ENCODE measurements around the gene GATAD2A.

The GATAD2A gene

GRCh38 chr19:19517235-19517619 is 111.8 kb downstream of the GATAD2A start:
- Mint-ChIP-seq H3K4me3 (peak overlapping the region; percentile 87), H3K36me3 (ENCODE audit: low read depth) (peaks cover 17% of the 10 kb centered on the region), H3K27me3 (ENCODE audit: low read depth) (no peaks in the 10 kb centered on the region), H3K27ac (no peak overlapping the region), H3K9me3 (no peaks in the 10 kb centered on the region), H3K4me1 (ENCODE audit: low read depth) (peaks cover 12% of the 10 kb centered on the region)

- Mint-ChIP-seq H3K9me3 (no peaks in the 10 kb centered on the region), H3K27ac (no peak overlapping the region), H3K36me3 (ENCODE audit: low read depth) (peaks cover 16% of the 10 kb centered on the region), H3K4me1 (ENCODE audit: low read depth) (peaks cover 17% of the 10 kb centered on the region), H3K4me3 (no peak overlapping the region), H3K27me3 (ENCODE audit: low read depth) (no peaks in the 10 kb centered on the region)
These were observed 115.5 kb downstream of the GATAD2A start for GRCh38 chr19:19520989-19521388.

GRCh38 chr19:19523177-19523576 is 117.7 kb downstream of the GATAD2A start:
- Mint-ChIP-seq H3K4me3 (no peak overlapping the region), H3K27me3 (ENCODE audit: low read depth) (no peaks in the 10 kb centered on the region), H3K9me3 (no peaks in the 10 kb centered on the region), H3K27ac (no peak overlapping the region), H3K4me1 (ENCODE audit: low read depth) (peaks cover 15% of the 10 kb centered on the region), H3K36me3 (ENCODE audit: low read depth) (peaks cover 15% of the 10 kb centered on the region)

GRCh38 chr19:19524053-19524452 is 118.6 kb downstream of the GATAD2A start:
- Mint-ChIP-seq H3K36me3 (ENCODE audit: low read depth) (peaks cover 14% of the 10 kb centered on the region), H3K4me3 (no peak overlapping the region), H3K9me3 (no peaks in the 10 kb centered on the region), H3K4me1 (ENCODE audit: low read depth) (peaks cover 15% of the 10 kb centered on the region), H3K27me3 (ENCODE audit: low read depth) (no peaks in the 10 kb centered on the region), H3K27ac (no peak overlapping the region)

DNA sequence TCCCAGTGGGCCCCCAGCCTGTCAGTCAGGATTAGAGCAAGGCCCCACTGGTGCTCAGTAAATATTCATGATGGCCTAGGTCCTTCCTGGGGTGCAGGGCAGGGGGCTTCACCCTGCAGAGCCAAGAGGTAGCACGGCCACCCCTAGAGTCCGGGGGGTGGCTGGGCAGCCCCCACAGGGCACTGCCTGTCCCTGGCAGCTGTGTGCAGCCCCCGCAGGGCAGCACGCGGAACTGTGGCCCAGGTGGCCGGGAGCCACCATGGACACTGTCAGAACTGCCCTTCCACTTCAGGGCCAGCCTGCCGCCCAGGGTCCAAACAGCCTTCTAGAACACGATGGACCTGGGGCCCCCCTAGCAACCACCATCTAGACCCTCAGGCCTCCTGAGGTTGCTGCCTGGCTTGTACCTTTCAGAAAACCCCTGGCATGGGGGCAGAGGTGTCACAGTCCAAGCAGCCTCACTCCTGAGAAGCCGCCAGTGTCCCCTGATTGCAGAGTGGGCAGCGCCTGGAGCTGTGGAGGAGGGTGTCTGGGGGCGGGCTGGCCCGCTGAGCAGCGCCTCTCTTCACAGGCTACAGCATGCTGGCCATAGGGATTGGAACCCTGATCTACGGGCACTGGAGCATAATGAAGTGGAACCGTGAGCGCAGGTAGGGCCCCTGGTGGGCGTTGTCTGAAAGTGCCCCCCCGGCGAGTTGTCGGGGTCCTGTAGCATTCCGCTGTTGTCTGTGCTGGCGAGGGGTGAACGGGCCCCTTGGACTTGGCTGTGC is 120.3 kb downstream of the GATAD2A start:
- no peaks in the 10 kb centered on the region for H3K27me3 Mint-ChIP-seq (ENCODE audit: low read depth)
- peaks cover 9% of the 10 kb centered on the region for H3K36me3 Mint-ChIP-seq (ENCODE audit: low read depth)
- H3K4me1 Mint-ChIP-seq (ENCODE audit: low read depth): peaks cover 6% of the 10 kb centered on the region
- no peak overlapping the region for H3K27ac Mint-ChIP-seq
- no peaks in the 10 kb centered on the region for H3K9me3 Mint-ChIP-seq
- H3K4me3 Mint-ChIP-seq: no peak overlapping the region

GRCh38 chr19:19526581-19527370 is 121.3 kb downstream of the GATAD2A start:
- Mint-ChIP-seq H3K27me3 (ENCODE audit: low read depth) (no peaks in the 10 kb centered on the region), H3K9me3 (no peaks in the 10 kb centered on the region), H3K27ac (no peak overlapping the region), H3K4me3 (no peak overlapping the region), H3K36me3 (ENCODE audit: low read depth) (peaks cover 6% of the 10 kb centered on the region), H3K4me1 (ENCODE audit: low read depth) (peaks cover 9% of the 10 kb centered on the region)

GRCh38 chr19:19527371-19527656 is 121.8 kb downstream of the GATAD2A start:
- Mint-ChIP-seq H3K4me1 (ENCODE audit: low read depth) (peaks cover 12% of the 10 kb centered on the region), H3K27me3 (ENCODE audit: low read depth) (no peaks in the 10 kb centered on the region), H3K27ac (no peak overlapping the region), H3K9me3 (no peaks in the 10 kb centered on the region), H3K36me3 (ENCODE audit: low read depth) (peaks cover 9% of the 10 kb centered on the region), H3K4me3 (no peak overlapping the region)

GRCh38 chr19:19527674-19528625 is 122.5 kb downstream of the GATAD2A start:
- peaks cover 5% of the 10 kb centered on the region for H3K36me3 Mint-ChIP-seq (ENCODE audit: low read depth)
- no peak overlapping the region for H3K4me3 Mint-ChIP-seq
- no peaks in the 10 kb centered on the region for H3K9me3 Mint-ChIP-seq
- H3K4me1 Mint-ChIP-seq (ENCODE audit: low read depth): peaks cover 10% of the 10 kb centered on the region
- H3K27ac Mint-ChIP-seq: no peak overlapping the region
- no peaks in the 10 kb centered on the region for H3K27me3 Mint-ChIP-seq (ENCODE audit: low read depth)

DNA sequence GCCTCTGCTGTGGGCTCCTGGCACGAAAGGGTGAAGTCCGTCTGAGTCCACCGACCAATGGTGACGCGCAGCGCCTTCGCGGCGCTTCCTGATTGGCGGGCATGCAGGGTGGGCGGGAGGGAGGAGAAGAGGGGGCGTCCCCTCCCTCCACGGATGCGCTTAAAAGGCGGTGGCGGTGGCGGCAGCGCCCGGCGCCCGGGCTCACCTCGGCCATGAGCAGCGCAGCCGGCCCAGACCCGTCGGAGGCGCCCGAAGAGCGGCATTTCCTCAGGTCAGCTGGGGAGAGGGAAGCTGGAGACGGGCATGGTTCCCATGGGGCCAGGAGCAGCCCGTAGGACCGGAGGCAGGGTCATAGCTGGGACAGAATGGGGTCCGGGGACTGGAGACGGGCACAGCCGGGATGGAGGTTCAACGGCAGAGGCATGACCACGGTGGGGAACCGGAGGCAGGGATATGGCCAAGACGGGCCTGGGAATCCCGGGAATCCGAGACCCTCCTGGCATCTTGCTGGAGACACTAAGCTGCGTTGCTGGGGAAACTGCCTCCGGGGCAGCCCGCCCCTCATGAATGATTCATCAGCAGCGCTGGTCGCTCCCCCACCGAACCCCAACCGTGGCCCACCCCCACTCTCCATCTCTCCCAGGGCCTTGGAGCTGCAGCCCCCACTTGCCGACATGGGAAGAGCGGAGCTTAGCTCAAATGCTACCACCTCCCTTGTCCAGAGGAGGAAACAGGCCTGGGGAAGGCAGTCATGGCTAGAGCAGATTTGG is 123.4 kb downstream of the GATAD2A start, which contains the start of gene YJEFN3:
TSS of gene YJEFN3 (plus strand) at position 191 of the 770 bp plus-strand sequence. CDS start at position 213, 22 bp downstream.
- Mint-ChIP-seq H3K4me1 (ENCODE audit: low read depth) (peaks cover 9% of the 10 kb centered on the region), H3K9me3 (no peaks in the 10 kb centered on the region), H3K36me3 (ENCODE audit: low read depth) (peaks cover 4% of the 10 kb centered on the region)

DNA sequence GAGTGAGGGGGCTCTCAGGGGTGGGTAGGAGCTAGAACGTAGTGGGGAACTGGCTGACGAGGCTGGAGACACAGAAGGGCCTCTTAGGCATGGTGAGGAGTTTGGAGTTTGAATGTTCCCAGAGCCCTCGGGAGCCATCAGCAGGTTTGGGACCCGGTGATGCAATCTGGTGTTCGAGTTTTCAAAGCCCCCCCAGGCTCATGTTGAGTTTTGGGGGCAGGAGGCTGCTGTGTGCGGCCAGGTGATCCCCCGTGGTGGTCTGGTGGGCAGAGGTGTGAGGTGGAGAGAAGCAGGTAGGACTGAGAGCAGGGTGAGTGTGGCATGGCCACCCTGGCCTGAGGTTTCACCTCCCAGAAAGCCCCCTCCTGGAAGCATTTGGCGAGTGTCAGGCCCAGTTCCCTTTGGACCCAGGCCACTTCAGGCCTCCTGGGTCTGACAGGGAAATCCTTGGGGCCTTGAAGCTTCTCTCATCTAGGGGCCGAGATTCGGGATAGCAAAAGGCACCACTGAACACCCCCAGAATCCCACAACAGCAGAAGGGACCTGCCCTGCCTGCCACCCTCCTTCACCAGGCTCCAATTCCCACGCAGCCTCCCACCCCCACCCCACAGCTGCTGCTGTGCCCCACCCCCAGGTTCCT is 124.4 kb downstream of the GATAD2A start:
- Mint-ChIP-seq H3K9me3 (no peaks in the 10 kb centered on the region), H3K4me3 (no peak overlapping the region), H3K27ac (no peak overlapping the region), H3K36me3 (ENCODE audit: low read depth) (peaks cover 9% of the 10 kb centered on the region), H3K4me1 (ENCODE audit: low read depth) (peaks cover 9% of the 10 kb centered on the region), H3K27me3 (ENCODE audit: low read depth) (no peaks in the 10 kb centered on the region)

More for the DNA sequence above, 123.4 kb downstream of the GATAD2A start, which contains the start of gene YJEFN3:
- no peak within 1 kb of the TSS for H3K27ac Mint-ChIP-seq
- H3K27me3 Mint-ChIP-seq (ENCODE audit: low read depth): no peaks in the 10 kb centered on the region
- no peak within 1 kb of the TSS for H3K4me3 Mint-ChIP-seq

DNA sequence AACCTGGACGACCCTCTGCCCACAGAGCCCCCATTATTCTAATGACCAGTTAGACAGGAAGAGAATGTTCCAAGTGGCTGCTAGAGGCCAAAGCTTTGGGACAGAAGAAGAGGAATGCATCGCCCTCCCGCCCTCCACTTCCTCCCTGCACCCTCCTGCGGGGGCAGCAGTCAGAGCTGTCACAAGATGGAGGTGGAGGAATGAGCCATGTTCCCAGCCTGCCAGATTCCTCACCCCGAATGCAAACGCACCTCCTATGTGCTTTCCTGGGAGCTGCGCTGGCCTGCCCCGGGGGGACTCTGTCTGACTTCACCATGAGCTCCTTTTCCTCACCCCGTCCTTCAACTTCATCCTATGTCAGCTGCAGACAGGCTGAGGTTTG is 124.9 kb downstream of the GATAD2A start:
- H3K9me3 Mint-ChIP-seq: no peaks in the 10 kb centered on the region

GRCh38 chr19:19530889-19531288 is 125.4 kb downstream of the GATAD2A start:
- Mint-ChIP-seq H3K4me3 (no peak overlapping the region), H3K4me1 (ENCODE audit: low read depth) (peaks cover 9% of the 10 kb centered on the region), H3K27me3 (ENCODE audit: low read depth) (no peaks in the 10 kb centered on the region), H3K27ac (peak overlapping the region; percentile 65), H3K9me3 (no peaks in the 10 kb centered on the region), H3K36me3 (ENCODE audit: low read depth) (peaks cover 9% of the 10 kb centered on the region)

More for the DNA sequence above, 124.9 kb downstream of the GATAD2A start:
- H3K4me3 Mint-ChIP-seq: no peak overlapping the region
- H3K4me1 Mint-ChIP-seq (ENCODE audit: low read depth): peaks cover 9% of the 10 kb centered on the region
- H3K36me3 Mint-ChIP-seq (ENCODE audit: low read depth): peaks cover 9% of the 10 kb centered on the region
- H3K27ac Mint-ChIP-seq: no peak overlapping the region
- H3K27me3 Mint-ChIP-seq (ENCODE audit: low read depth): no peaks in the 10 kb centered on the region

GRCh38 chr19:19531951-19532805 is 126.7 kb downstream of the GATAD2A start:
- H3K4me3 Mint-ChIP-seq: no peak overlapping the region
- peaks cover 12% of the 10 kb centered on the region for H3K4me1 Mint-ChIP-seq (ENCODE audit: low read depth)
- H3K9me3 Mint-ChIP-seq: no peaks in the 10 kb centered on the region
- peaks cover 9% of the 10 kb centered on the region for H3K36me3 Mint-ChIP-seq (ENCODE audit: low read depth)
- peak overlapping the region; percentile 74 for H3K27ac Mint-ChIP-seq
- peaks cover 5% of the 10 kb centered on the region for H3K27me3 Mint-ChIP-seq (ENCODE audit: low read depth)

Measured in T-helper 1 cell treated with Interleukin-12 subunit alpha and Interleukin-12 subunit beta and Interleukin-4 antibody, amounts not matched to agents 30 μg/mL and 1 μg/mL, for 36 hours (primary cell).